ENCODE data around the gene VARS2.

VARS2 gene

GRCh38 chr6:30884521-30885480, 29.2 kb upstream of the VARS2 start (continued):
- TF ChIP-seq ZSCAN18 (tag by site-specific recombination; IDR thresholded peaks at IDR 0.05) = no peak
- no peak for TF ChIP-seq EGR2 (tag by site-specific recombination; IDR thresholded peaks at IDR 0.05; ENCODE audit: low read depth)
- TF ChIP-seq GLIS1 (tag by site-specific recombination; IDR thresholded peaks at IDR 0.05) = peak; percentile 70
- TF ChIP-seq ZNF791 (tag by site-specific recombination; IDR thresholded peaks at IDR 0.05) = no peak
- no peak for TF ChIP-seq ZNF707 (tag by site-specific recombination; IDR thresholded peaks at IDR 0.05)
- TF ChIP-seq ZNF341 (tag by site-specific recombination; IDR thresholded peaks at IDR 0.05; ENCODE audit: low read depth) = peak; percentile 84
- no peak for TF ChIP-seq ZNF398 (tag by site-specific recombination; IDR thresholded peaks at IDR 0.05)

GRCh38 chr6:30885481-30885998, 28.5 kb upstream of the VARS2 start:
- peaks cover 35% of the 10 kb centered on the region for H3K4me1 ChIP-seq (ENCODE audit: control insufficient read depth, insufficient read depth, low read length)
- peak overlapping the region; percentile 47 for H3K4me3 ChIP-seq (ENCODE audit: low read depth, low read length)
- peak overlapping the region; percentile 69 for H3K27ac ChIP-seq (ENCODE audit: extremely low read depth, low read depth, low read length)
- peaks cover 0 to 20% of the 10 kb centered on the region in 2 experiments; a peak in 1 of 3 replicates for H3K36me3 ChIP-seq (ENCODE audit: control insufficient read depth in 2 of 2, insufficient read depth in 1 of 2, low read length in 2 of 2)
- ChIA-PET CTCF (interaction anchor here (0.5 to 14.8 kb wide), 9 partner anchors 8 to 212 kb away, joined by 3 to 332 read pairs (median 3); no protein-coding TSS in a partner anchor), POLR2A (interaction anchor here (0.7 to 2.9 kb wide), 10 partner anchors 10 to 271 kb away, joined by 3 to 24 read pairs (median 5); partner anchors contain the start of genes FLOT1, GTF2H4, IER3 and MDC1)
- H3K9me3 ChIP-seq (ENCODE audit: control insufficient read depth, insufficient read depth, low read depth, low read length) = no peaks in the 10 kb centered on the region
- no peak for TF ChIP-seq ZNF514 (tag by site-specific recombination; IDR thresholded peaks at IDR 0.05)
- TF ChIP-seq ZNF174 (tag by site-specific recombination; IDR thresholded peaks at IDR 0.05) = no peak
- TF ChIP-seq ZNF391 (tag by site-specific recombination; IDR thresholded peaks at IDR 0.05; ENCODE audit: borderline replicate concordance, low read depth) = no peak
- TF ChIP-seq ZIC2 (tag by site-specific recombination; IDR thresholded peaks at IDR 0.05) = no peak
- TF ChIP-seq CTCF (tag by site-specific recombination; IDR thresholded peaks at IDR 0.05) = no peak
- peak; percentile 89 for TF ChIP-seq SCRT2 (tag by site-specific recombination; IDR thresholded peaks at IDR 0.05)
- TF ChIP-seq ZNF600 (tag by site-specific recombination; IDR thresholded peaks at IDR 0.05) = peak; percentile 80; the same call in 1 of the 2 replicates
- TF ChIP-seq ZNF830 (tag by site-specific recombination; IDR thresholded peaks at IDR 0.05; ENCODE audit: low read depth) = no peak
- no peak for TF ChIP-seq ZNF248 (tag by site-specific recombination; IDR thresholded peaks at IDR 0.05)
- TF ChIP-seq ZFHX2 (tag by site-specific recombination; conservative IDR thresholded peaks at IDR 0.05) = peak; percentile 99
- peak; percentile 98 for TF ChIP-seq EGR2 (tag by site-specific recombination; IDR thresholded peaks at IDR 0.05; ENCODE audit: low read depth)
- no peak for TF ChIP-seq ZNF792 (tag by site-specific recombination; IDR thresholded peaks at IDR 0.05)
- peak; percentile 42; the same call in 1 of the 2 replicates for TF ChIP-seq SCRT1 (tag by site-specific recombination; IDR thresholded peaks at IDR 0.05; ENCODE audit: borderline replicate concordance)
- TF ChIP-seq KLF9 (tag by site-specific recombination; IDR thresholded peaks at IDR 0.05; ENCODE audit: low read depth) = peak; percentile 68; the same call in 1 of the 2 replicates
- TF ChIP-seq ZNF777 (tag by site-specific recombination; IDR thresholded peaks at IDR 0.05; ENCODE audit: borderline replicate concordance) = peak; percentile 54; the same call in 1 of the 2 replicates
